SK-N-SH (cell line): ENCODE results near the gene KIF21B. TPM values are rescaled to one million over a fixed set of nuclear protein-coding genes. Genes with fewer than 3 reads are reported as not detected.

ENCODE experiments used
- CTCF ChIA-PET: fragments of 300-600, 350-600 bp; formaldehyde crosslinking; extraction: SDS; loops from one replicate; lab custom pipeline; 2021; lab: Yijun Ruan, JAX
- POLR2A ChIA-PET: fragments of 350-600 bp; sonication (Branson Sonifier 250); formaldehyde crosslinking; extraction: SDS; loops from one replicate; lab custom pipeline; 2020; ENCODE audit warnings: antibody characterized with exemption, inconsistent platforms; lab: Yijun Ruan, JAX
- DNase-seq: peaks from one replicate; pipeline ENCODE4 v3.0.0; 2012
- H2AFZ ChIP-seq: fragments of 200-600 bp; sonication (generic); 2 replicates; pipeline ENCODE4 v1.8.1; 2016; ENCODE audit warnings: antibody characterized with exemption, mild to moderate bottlenecking, low read depth
- H3F3A ChIP-seq: fragments of 200-600 bp; sonication (generic); replicated peaks from 2 replicates; pipeline ENCODE3; 2016; ENCODE audit warnings: antibody characterized with exemption, mild to moderate bottlenecking; ENCODE audit not compliant: insufficient read depth
- H3K27ac ChIP-seq, 2 experiments: fragments of 200-500 bp in 1 of 2; fragments of 200-600 bp in 1 of 2; sonication (Bioruptor generic) in 1 of 2; sonication (generic), shearing (Covaris generic) in 1 of 2; 2 replicates each; pipeline versions ENCODE4 v1.5.1 to v1.6.1; 2014 to 2016; ENCODE audit warnings: low read depth in 2 of 2, inconsistent platforms in 1 of 2, low read length in 1 of 2, mild to moderate bottlenecking in 1 of 2, mixed read lengths in 1 of 2
- H3K27me3 ChIP-seq: fragments of 200-600 bp; sonication (generic), shearing (Covaris generic); 2 replicates; pipeline ENCODE4 v1.6.1; 2016; ENCODE audit warnings: mixed run types; ENCODE audit not compliant: insufficient read depth
- H3K36me3 ChIP-seq, 2 experiments: fragments of 200-500 bp in 1 of 2; fragments of 200-600 bp in 1 of 2; sonication (Bioruptor generic) in 1 of 2; sonication (generic) in 1 of 2; replicated peaks in 1 of 2; 2 replicates each; pipeline versions ENCODE3 to v1.5.1; 2014 to 2016; ENCODE audit warnings: low read length in 1 of 2, mild to moderate bottlenecking in 1 of 2; ENCODE audit not compliant: insufficient read depth in 2 of 2, control insufficient read depth in 1 of 2
- H3K4me1 ChIP-seq, 2 experiments: fragments of 200-500 bp in 1 of 2; fragments of 200-600 bp in 1 of 2; sonication (Bioruptor generic) in 1 of 2; sonication (generic), shearing (Covaris generic) in 1 of 2; 2 replicates each; pipeline versions ENCODE4 v1.5.1 to v1.6.1; 2014 to 2016; ENCODE audit warnings: low read depth in 1 of 2, low read length in 1 of 2, mixed run types in 1 of 2; ENCODE audit not compliant: insufficient read depth in 2 of 2, control insufficient read depth in 1 of 2
- H3K4me2 ChIP-seq: fragments of 200-600 bp; sonication (generic), shearing (Covaris generic); 2 replicates; pipeline ENCODE4 v1.6.1; 2017; ENCODE audit warnings: mixed run types
- H3K4me3 ChIP-seq, 2 experiments: fragments of 200-500 bp in 1 of 2; fragments of 200-600 bp in 1 of 2; sonication (Bioruptor generic) in 1 of 2; sonication (generic), shearing (Covaris generic) in 1 of 2; 2 replicates each; pipeline versions ENCODE4 v1.5.1 to v1.8.1; 2014 to 2016; ENCODE audit warnings: low read depth in 2 of 2, inconsistent platforms in 1 of 2, low read length in 1 of 2, mild to moderate bottlenecking in 1 of 2, mixed read lengths in 1 of 2, moderate library complexity in 1 of 2
- H3K79me2 ChIP-seq: fragments of 200-600 bp; sonication (generic); 2 replicates; pipeline ENCODE4 v1.8.1; 2017; ENCODE audit warnings: mild to moderate bottlenecking; ENCODE audit not compliant: insufficient read depth
- H3K9ac ChIP-seq: fragments of 200-600 bp; sonication (generic); 2 replicates; pipeline ENCODE4 v1.6.1; 2017; ENCODE audit warnings: mixed run types
- H3K9me2 ChIP-seq: fragments of 200-600 bp; sonication (generic); 2 replicates; pipeline ENCODE4 v1.6.1; 2017; ENCODE audit warnings: mixed run types
- H3K9me3 ChIP-seq: fragments of 200-600 bp; sonication (generic); 2 replicates; pipeline ENCODE4 v1.6.1; 2017; ENCODE audit warnings: mixed run types, mild to moderate bottlenecking, moderate library complexity
- H4K20me1 ChIP-seq: fragments of 200-600 bp; sonication (generic); 2 replicates; pipeline ENCODE4 v1.6.1; 2017; ENCODE audit warnings: mild to moderate bottlenecking, mixed run types; ENCODE audit not compliant: insufficient read depth
- ELF1 ChIP-seq: IDR thresholded peaks from 2 replicates; pipeline ENCODE4 v1.4.0; 2012
- EP300 ChIP-seq, 2 experiments: IDR thresholded peaks; 2 replicates each; pipeline versions ENCODE4 v1.4.0 to v1.6.1; 2012; ENCODE audit warnings: borderline replicate concordance in 1 of 2, low read depth in 1 of 2, low read length in 1 of 2
- EZH2phosphoT487 ChIP-seq: fragments of 200-600 bp; sonication (generic); IDR thresholded peaks from 2 replicates; pipeline ENCODE4 v1.6.1; 2017; ENCODE audit warnings: low read depth, mixed run types, mild to moderate bottlenecking, antibody characterized with exemption, moderate library complexity, borderline replicate concordance
- FOSL2 ChIP-seq: IDR thresholded peaks from 2 replicates; pipeline ENCODE4 v1.4.0; 2012; ENCODE audit warnings: low read depth, mild to moderate bottlenecking, moderate library complexity, borderline replicate concordance
- IRF3 ChIP-seq: fragments of 150-350 bp; IDR thresholded peaks from 2 replicates; pipeline ENCODE4 v1.6.1; 2016; ENCODE audit warnings: mild to moderate bottlenecking, low read depth, low read length
- MAX ChIP-seq: IDR thresholded peaks from 2 replicates; pipeline ENCODE4 v1.4.0; 2012; ENCODE audit warnings: low read depth
- MEF2A ChIP-seq: IDR thresholded peaks from 2 replicates; pipeline ENCODE4 v1.4.0; 2012; ENCODE audit warnings: low read depth, borderline replicate concordance
- MXI1 ChIP-seq: IDR thresholded peaks from 2 replicates; pipeline ENCODE4 v1.6.1; 2012; ENCODE audit warnings: mild to moderate bottlenecking, low read depth, low read length, improper control_type of control experiment
- NFIC ChIP-seq: IDR thresholded peaks from 2 replicates; pipeline ENCODE4 v1.4.0; 2012; ENCODE audit warnings: borderline replicate concordance
- NRF1 ChIP-seq: IDR thresholded peaks from 2 replicates; pipeline ENCODE4 v1.6.1; 2012; ENCODE audit warnings: low read depth, mild to moderate bottlenecking, low read length
- PBX3 ChIP-seq: IDR thresholded peaks from 2 replicates; pipeline ENCODE4; 2012
- POLR2AphosphoS5 ChIP-seq: IDR thresholded peaks from 2 replicates; pipeline ENCODE4 v1.6.1; 2012; ENCODE audit warnings: low read depth, low read length
- RCOR1 ChIP-seq: fragments of 150-350 bp; IDR thresholded peaks from 2 replicates; pipeline ENCODE4 v1.6.1; 2017; ENCODE audit warnings: antibody characterized with exemption, low read length
- REST ChIP-seq: IDR thresholded peaks from 2 replicates; pipeline ENCODE4 v1.6.1; 2012; ENCODE audit warnings: mild to moderate bottlenecking, low read depth, low read length, moderate library complexity
- SIN3A ChIP-seq: IDR thresholded peaks from 2 replicates; pipeline ENCODE4 v1.6.1; 2012; ENCODE audit warnings: low read depth, mild to moderate bottlenecking, low read length, moderate library complexity, borderline replicate concordance
- TAF1 ChIP-seq: IDR thresholded peaks from 2 replicates; pipeline ENCODE4 v1.6.1; 2012; ENCODE audit warnings: low read depth, mild to moderate bottlenecking, low read length, moderate library complexity, borderline replicate concordance
- TCF12 ChIP-seq: IDR thresholded peaks from 2 replicates; pipeline ENCODE4 v1.4.0; 2012
- USF2 ChIP-seq: fragments of 150-350 bp; IDR thresholded peaks from 2 replicates; pipeline ENCODE4 v1.6.1; 2017; ENCODE audit warnings: antibody characterized with exemption, low read length, low read depth, borderline replicate concordance
- YY1 ChIP-seq: IDR thresholded peaks from 2 replicates; pipeline ENCODE4 v1.4.0; 2012; ENCODE audit warnings: low read depth, mild to moderate bottlenecking
- ZBTB33 ChIP-seq: IDR thresholded peaks from 2 replicates; pipeline ENCODE4 v1.4.0; 2012; ENCODE audit warnings: low read depth, borderline replicate concordance
- WGBS: methylation state at CpG from one replicate; pipeline ENCODE4 v1.1.6; 2017; ENCODE audit warnings: low lambda C conversion rate; 5-methylcytosine and 5-hydroxymethylcytosine counted together
- polyA plus RNA-seq, 3 experiments: library from polyadenylated mRNA; depleted of rRNA; stranded (reverse); fragments of >200 nt; gene quantifications; 2 replicates each; pipeline ENCODE4 v1.2.3, GENCODE V29; 2012

The KIF21B gene
- polyA plus RNA-seq, 1 of the 3 experiments (the other 2 are of a cell fraction) = 0.26 TPM

- TF ChIP-seq IRF3 (no peak), SIN3A (no peak), FOSL2 (no peak), EZH2phosphoT487 (no peak), YY1 (no peak)
Observed at GRCh38 chr1:200974711-200975110, 48.8 kb downstream of the KIF21B start (continued).

- CTCF ChIA-PET = interaction anchor here (2.4 to 9.6 kb wide), 9 partner anchors 9 to 140 kb away, joined by 7 to 277 read pairs (median 24); partner anchors contain the start of genes CACNA1S and KIF21B
- no peaks in the 10 kb centered on the region for H3K36me3 ChIP-seq
- H3F3A ChIP-seq = no peaks in the 10 kb centered on the region
- no peak overlapping the region for H3K4me3 ChIP-seq
- 90% methylated on average over 18 of the region's 19 CpGs for WGBS
- no peaks in the 10 kb centered on the region for H3K79me2 ChIP-seq
- no peaks in the 10 kb centered on the region for H3K9me3 ChIP-seq
- H3K27me3 ChIP-seq = no peaks in the 10 kb centered on the region
- no peak for DNase-seq
- no peak overlapping the region for H3K27ac ChIP-seq
- POLR2A ChIA-PET = interaction anchor here (1.4 kb wide), 1 partner anchor 140 kb away, joined by 3 read pairs; no protein-coding TSS in a partner anchor
- H4K20me1 ChIP-seq = no peaks in the 10 kb centered on the region
- TF ChIP-seq SIN3A (no peak), USF2 (no peak), NRF1 (no peak), RCOR1 (no peak), REST (no peak), ZBTB33 (no peak), ELF1 (no peak), MAX (no peak), MXI1 (no peak), POLR2AphosphoS5 (no peak), PBX3 (no peak), FOSL2 (no peak), EP300 (IDR thresholded peaks at IDR 0.05; ENCODE audit: borderline replicate concordance in 1 of 2, low read depth in 1 of 2, low read length in 1 of 2) (no peak), MEF2A (no peak), TAF1 (no peak), NFIC (no peak), TCF12 (no peak)
- TF ChIP-seq, all 33 proteins: peak for 0
- Histone ChIP-seq H3K9ac (no peak overlapping the region), H3K4me1 (peaks cover 0 to 3% of the 10 kb centered on the region in 2 experiments; a peak in 1 of 4 replicates), H2AFZ (no peak overlapping the region), H3K9me2 (no peaks in the 10 kb centered on the region), H3K4me2 (no peak overlapping the region)
Observed at GRCh38 chr1:200973937-200974657, 49.4 kb downstream of the KIF21B start.
